K562 (cell line): Measurements from ENCODE around the gene CFAP97D2. TPM values are rescaled to one million over a fixed set of nuclear protein-coding genes. Genes with fewer than 3 reads are reported as not detected.
A peak's percentile ranks its signal among the peaks of the same experiment; 100 is the strongest.

Experiments
- FOXP4 ChIP-seq: sonication (generic); formaldehyde crosslinking; IDR thresholded peaks from 2 replicates; pipeline ENCODE4 v1.8.0; 2022; ENCODE audit warnings: mild to moderate bottlenecking, missing genetic modification reagents, borderline replicate concordance
- MYC ChIP-seq, 2 experiments: fragments of 250-450 bp in 1 of 2; sonication (Bioruptor Pico) in 1 of 2; IDR thresholded peaks; 2 replicates each; pipeline versions ENCODE4 v1.5.1 to v1.6.1; 2012 to 2021; ENCODE audit warnings: low read depth in 2 of 2, borderline replicate concordance in 1 of 2, improper control_type of control experiment in 1 of 2, low read length in 1 of 2, mild to moderate bottlenecking in 1 of 2, moderate library complexity in 1 of 2
- NCOA4 ChIP-seq: fragments of 450-650 bp; IDR thresholded peaks from 2 replicates; pipeline ENCODE4 v1.6.1; 2018; ENCODE audit warnings: mild to moderate bottlenecking; ENCODE audit not compliant: partially characterized antibody
- NR1H2 ChIP-seq: sonication (generic); formaldehyde crosslinking; IDR thresholded peaks from 2 replicates; pipeline ENCODE4 v1.4.0; 2020; ENCODE audit warnings: mild to moderate bottlenecking, missing genetic modification reagents
- SREBF2 ChIP-seq: sonication (generic); formaldehyde crosslinking; IDR thresholded peaks from 2 replicates; pipeline ENCODE4 v1.4.0; 2020; ENCODE audit warnings: mild to moderate bottlenecking, missing genetic modification reagents
- ZMIZ1 ChIP-seq, 2 experiments: fragments of 150-350 bp in 1 of 2; IDR thresholded peaks; 2 replicates each; pipeline ENCODE4 v1.6.1; 2012 to 2016; ENCODE audit warnings: low read depth in 2 of 2, low read length in 2 of 2, mild to moderate bottlenecking in 1 of 2, moderate library complexity in 1 of 2
- ZNF134 ChIP-seq: fragments of 250-450 bp; sonication (Bioruptor Pico); conservative IDR thresholded peaks from 2 replicates; pipeline ENCODE4 v1.4.0; 2020
- ZNF165 ChIP-seq: fragments of 250-450 bp; sonication (Bioruptor Pico); IDR thresholded peaks from 2 replicates; pipeline ENCODE4 v1.4.0; 2020; ENCODE audit warnings: borderline replicate concordance
- polyA plus RNA-seq, 8 experiments: library from polyadenylated mRNA; depleted of rRNA in 4 of 8; stranded (reverse) in 5 of 8; unstranded in 3 of 8; fragments of >200 nt; fragmentation: Nextera tagmentation in 2 of 8; fragmentation: Illumina TruSeq in 1 of 8; extraction: Ambion mirVana in 2 of 8; extraction: Trizol in 1 of 8; gene quantifications; 2 replicates each; pipeline versions ENCODE4 v1.2.1 to v1.2.3, GENCODE V29; 2011 to 2014; ENCODE audit warnings: inconsistent platforms in 1 of 8, missing spikeins in 1 of 8
- total RNA-seq, 7 experiments: library from RNA; depleted of rRNA in 6 of 7; stranded (reverse); fragments of >200 nt in 6 of 7; fragmentation: Illumina TruSeq in 2 of 7; extraction: Trizol in 2 of 7; gene quantifications; 2 replicates each; pipeline versions ENCODE4 v1.2.1 to v1.2.3, GENCODE V29; 2011 to 2021; ENCODE audit warnings: low replicate concordance in 1 of 7
- TF ChIP-seq, protein P1 (sequence below): fragments of 250-450 bp; sonication (Bioruptor Pico); IDR thresholded peaks from 2 replicates; pipeline ENCODE4 v1.8.0; 2021; ENCODE audit warnings: mild to moderate bottlenecking, moderate library complexity
- TF ChIP-seq, protein P2 (sequence below): fragments of 450-650 bp; IDR thresholded peaks from 2 replicates; pipeline ENCODE4 v1.6.1; 2017; ENCODE audit warnings: antibody characterized with exemption
- TF ChIP-seq, protein P3 (sequence below): sonication (generic); formaldehyde crosslinking; IDR thresholded peaks from 2 replicates; pipeline ENCODE4 v1.8.1; 2023; ENCODE audit warnings: missing genetic modification reagents, mild to moderate bottlenecking, borderline replicate concordance

Gene CFAP97D2
- total and polyA plus RNA-seq, 9 of the 15 experiments (the other 6 are each of a cell fraction or from before 2014, with no cell fraction given) = not detected

DNA sequence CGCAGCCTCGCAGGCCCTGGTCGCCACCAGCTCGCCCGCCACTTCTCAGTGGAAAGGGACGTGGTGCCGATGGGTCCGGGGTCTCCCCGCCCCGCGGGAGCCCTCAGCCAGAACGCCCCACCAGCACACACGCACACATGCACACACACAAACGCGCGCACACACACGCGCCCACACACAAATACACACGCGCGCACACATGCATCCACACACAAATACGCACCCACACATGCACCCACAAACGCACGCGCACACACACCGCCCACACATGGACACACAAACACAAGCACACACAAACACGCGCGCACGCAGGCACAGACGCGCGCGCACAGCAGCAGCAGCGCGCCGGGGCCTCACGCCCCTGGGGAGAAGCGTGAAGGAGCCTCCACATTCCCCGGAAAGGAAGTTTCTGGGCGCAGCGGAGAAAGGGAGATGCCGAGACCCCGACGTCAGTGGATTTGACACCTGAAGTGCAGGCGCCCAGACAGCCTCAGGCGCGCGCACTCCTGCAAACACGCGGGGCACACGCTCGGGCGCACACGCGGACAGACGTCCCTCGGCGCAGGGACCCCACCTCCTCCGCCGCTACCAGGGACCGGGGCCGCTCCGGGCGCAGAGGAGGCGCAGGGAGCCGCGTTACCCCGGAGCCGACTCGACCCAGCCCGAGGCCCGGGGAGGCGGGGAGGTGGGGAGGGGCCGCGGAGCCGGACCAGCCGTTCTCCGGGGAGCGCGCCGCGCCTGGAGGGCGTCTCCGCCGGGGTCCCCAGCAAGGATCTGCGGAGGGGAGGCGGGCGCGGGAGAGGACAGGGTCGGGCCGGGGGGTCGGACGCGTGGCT is 47.3 kb upstream of the CFAP97D2 start (continued):
- TF ChIP-seq, protein P1, sequence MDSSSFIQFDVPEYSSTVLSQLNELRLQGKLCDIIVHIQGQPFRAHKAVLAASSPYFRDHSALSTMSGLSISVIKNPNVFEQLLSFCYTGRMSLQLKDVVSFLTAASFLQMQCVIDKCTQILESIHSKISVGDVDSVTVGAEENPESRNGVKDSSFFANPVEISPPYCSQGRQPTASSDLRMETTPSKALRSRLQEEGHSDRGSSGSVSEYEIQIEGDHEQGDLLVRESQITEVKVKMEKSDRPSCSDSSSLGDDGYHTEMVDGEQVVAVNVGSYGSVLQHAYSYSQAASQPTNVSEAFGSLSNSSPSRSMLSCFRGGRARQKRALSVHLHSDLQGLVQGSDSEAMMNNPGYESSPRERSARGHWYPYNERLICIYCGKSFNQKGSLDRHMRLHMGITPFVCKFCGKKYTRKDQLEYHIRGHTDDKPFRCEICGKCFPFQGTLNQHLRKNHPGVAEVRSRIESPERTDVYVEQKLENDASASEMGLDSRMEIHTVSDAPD (CRISPR knock-in tag) = no peak
- TF ChIP-seq ZNF165 (CRISPR knock-in tag) = no peak
- TF ChIP-seq, protein P2, sequence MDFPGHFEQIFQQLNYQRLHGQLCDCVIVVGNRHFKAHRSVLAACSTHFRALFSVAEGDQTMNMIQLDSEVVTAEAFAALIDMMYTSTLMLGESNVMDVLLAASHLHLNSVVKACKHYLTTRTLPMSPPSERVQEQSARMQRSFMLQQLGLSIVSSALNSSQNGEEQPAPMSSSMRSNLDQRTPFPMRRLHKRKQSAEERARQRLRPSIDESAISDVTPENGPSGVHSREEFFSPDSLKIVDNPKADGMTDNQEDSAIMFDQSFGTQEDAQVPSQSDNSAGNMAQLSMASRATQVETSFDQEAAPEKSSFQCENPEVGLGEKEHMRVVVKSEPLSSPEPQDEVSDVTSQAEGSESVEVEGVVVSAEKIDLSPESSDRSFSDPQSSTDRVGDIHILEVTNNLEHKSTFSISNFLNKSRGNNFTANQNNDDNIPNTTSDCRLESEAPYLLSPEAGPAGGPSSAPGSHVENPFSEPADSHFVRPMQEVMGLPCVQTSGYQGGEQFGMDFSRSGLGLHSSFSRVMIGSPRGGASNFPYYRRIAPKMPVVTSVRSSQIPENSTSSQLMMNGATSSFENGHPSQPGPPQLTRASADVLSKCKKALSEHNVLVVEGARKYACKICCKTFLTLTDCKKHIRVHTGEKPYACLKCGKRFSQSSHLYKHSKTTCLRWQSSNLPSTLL = no peak
- TF ChIP-seq ZNF134 (CRISPR knock-in tag) = no peak
- no peak for TF ChIP-seq SREBF2
- no peak for TF ChIP-seq ZMIZ1 (IDR thresholded peaks at IDR 0.05; ENCODE audit: low read depth in 2 of 2, low read length in 2 of 2)
- TF ChIP-seq MYC (IDR thresholded peaks at IDR 0.05; ENCODE audit: low read depth, low read length) = peak; percentile 21; the same call in 1 of the 2 replicates
- peak; percentile 64; the same call in 1 of the 2 replicates for TF ChIP-seq MYC (CRISPR knock-in tag; IDR thresholded peaks at IDR 0.05; ENCODE audit: borderline replicate concordance, low read depth)
- no peak for TF ChIP-seq NR1H2 (CRISPR knock-in tag)
- no peak for TF ChIP-seq NCOA4
- TF ChIP-seq, protein P3, sequence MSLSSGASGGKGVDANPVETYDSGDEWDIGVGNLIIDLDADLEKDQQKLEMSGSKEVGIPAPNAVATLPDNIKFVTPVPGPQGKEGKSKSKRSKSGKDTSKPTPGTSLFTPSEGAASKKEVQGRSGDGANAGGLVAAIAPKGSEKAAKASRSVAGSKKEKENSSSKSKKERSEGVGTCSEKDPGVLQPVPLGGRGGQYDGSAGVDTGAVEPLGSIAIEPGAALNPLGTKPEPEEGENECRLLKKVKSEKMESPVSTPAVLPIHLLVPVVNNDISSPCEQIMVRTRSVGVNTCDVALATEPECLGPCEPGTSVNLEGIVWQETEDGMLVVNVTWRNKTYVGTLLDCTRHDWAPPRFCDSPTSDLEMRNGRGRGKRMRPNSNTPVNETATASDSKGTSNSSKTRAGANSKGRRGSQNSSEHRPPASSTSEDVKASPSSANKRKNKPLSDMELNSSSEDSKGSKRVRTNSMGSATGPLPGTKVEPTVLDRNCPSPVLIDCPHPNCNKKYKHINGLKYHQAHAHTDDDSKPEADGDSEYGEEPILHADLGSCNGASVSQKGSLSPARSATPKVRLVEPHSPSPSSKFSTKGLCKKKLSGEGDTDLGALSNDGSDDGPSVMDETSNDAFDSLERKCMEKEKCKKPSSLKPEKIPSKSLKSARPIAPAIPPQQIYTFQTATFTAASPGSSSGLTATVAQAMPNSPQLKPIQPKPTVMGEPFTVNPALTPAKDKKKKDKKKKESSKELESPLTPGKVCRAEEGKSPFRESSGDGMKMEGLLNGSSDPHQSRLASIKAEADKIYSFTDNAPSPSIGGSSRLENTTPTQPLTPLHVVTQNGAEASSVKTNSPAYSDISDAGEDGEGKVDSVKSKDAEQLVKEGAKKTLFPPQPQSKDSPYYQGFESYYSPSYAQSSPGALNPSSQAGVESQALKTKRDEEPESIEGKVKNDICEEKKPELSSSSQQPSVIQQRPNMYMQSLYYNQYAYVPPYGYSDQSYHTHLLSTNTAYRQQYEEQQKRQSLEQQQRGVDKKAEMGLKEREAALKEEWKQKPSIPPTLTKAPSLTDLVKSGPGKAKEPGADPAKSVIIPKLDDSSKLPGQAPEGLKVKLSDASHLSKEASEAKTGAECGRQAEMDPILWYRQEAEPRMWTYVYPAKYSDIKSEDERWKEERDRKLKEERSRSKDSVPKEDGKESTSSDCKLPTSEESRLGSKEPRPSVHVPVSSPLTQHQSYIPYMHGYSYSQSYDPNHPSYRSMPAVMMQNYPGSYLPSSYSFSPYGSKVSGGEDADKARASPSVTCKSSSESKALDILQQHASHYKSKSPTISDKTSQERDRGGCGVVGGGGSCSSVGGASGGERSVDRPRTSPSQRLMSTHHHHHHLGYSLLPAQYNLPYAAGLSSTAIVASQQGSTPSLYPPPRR (CRISPR knock-in tag) = no peak
- TF ChIP-seq FOXP4 (CRISPR knock-in tag) = no peak
